ENCODE results near the gene NDRG2. TPM values are rescaled to one million over a fixed set of nuclear protein-coding genes. Genes with fewer than 3 reads are reported as not detected.
"Not testable (repeated sequence)": the region's sequence is repeated elsewhere in the genome, so short reads cannot be mapped to it uniquely, and the experiment has no call there.

Gene NDRG2
- total and polyA plus RNA-seq, 7 experiments from 2014 or later, result 5.9 to 39.9 (median 35.1) TPM

DNA sequence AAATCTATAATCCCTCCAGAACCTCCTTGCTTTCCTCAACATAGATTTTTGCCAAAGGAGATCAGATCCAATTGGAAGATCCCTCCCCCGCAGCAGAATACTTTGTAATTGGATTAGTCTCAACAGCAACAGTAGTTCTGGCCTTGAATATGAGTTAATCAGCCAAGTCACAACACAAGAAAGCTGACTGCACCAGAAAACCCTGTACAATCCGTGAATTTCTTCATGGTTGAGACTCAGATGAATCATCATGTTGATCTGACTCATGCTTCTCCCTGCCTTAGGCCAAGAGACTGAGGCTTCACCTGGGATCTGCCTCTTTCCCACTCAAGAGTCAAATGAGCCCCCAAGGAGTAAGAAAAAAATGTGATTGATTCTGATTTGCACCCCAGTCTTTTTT is 38.0 kb downstream of the NDRG2 start:
- Mint-ChIP-seq H3K36me3 (peaks cover under 1 to 2% (median under 1%) of the 10 kb centered on the region in 5 donors), H3K27ac (no peak overlapping the region), H3K4me1 (peaks cover 0 to 32% (median 24%) of the 10 kb centered on the region in 7 donors), H3K4me3 (peak overlapping the region in 1 of 10 donors; percentile 40), H3K27me3 (peaks cover 0 to 14% (median 4%) of the 10 kb centered on the region in 5 donors), H3K9me3 (peaks cover 0 to under 1% (median 0%) of the 10 kb centered on the region in 11 donors)
- Histone ChIP-seq H3K4me1 (ENCODE audit: control insufficient read depth in 2 of 2, insufficient read depth in 2 of 2, low read length in 2 of 2) (peaks cover 12 to 16% of the 10 kb centered on the region in 2 donors), H3K9me3 (ENCODE audit: control insufficient read depth in 2 of 3, low read length in 3 of 3) (no peaks in the 10 kb centered on the region), H3K4me3 (ENCODE audit: low read length) (no peak overlapping the region), H3K27ac (ENCODE audit: low read depth, low read length) (no peak overlapping the region), H3K36me3 (ENCODE audit: control insufficient read depth in 2 of 3, insufficient read depth in 3 of 3, low read length in 3 of 3) (peaks cover 0 to 5% (median 0%) of the 10 kb centered on the region in 3 experiments), H3K27me3 (ENCODE audit: control insufficient read depth in 2 of 2, insufficient read depth in 2 of 2, low read length in 2 of 2) (no peaks in the 10 kb centered on the region)
- ATAC-seq, result no peak
- ChIA-PET POLR2A (no interaction called here), CTCF (no interaction called here)
- DNase-seq, result no peak
- intact Hi-C loops (cut with micrococcal nuclease), result loop anchor here in 1 of 2 donors (5.0 kb wide), 1 partner anchor 305 kb away; the partner anchor contains the start of gene RNASE4

- H3K27ac ChIP-seq (ENCODE audit: low read depth, low read length); H3K27me3 ChIP-seq (ENCODE audit: control insufficient read depth in 2 of 2, insufficient read depth in 2 of 2, low read length in 2 of 2); DNase-seq; H3K9me3 Mint-ChIP-seq; ATAC-seq; H3K4me3 ChIP-seq (ENCODE audit: low read length); H3K36me3 Mint-ChIP-seq; H3K4me1 ChIP-seq (ENCODE audit: control insufficient read depth in 2 of 2, insufficient read depth in 2 of 2, low read length in 2 of 2); H3K9me3 ChIP-seq (ENCODE audit: control insufficient read depth in 2 of 3, low read length in 3 of 3); H3K36me3 ChIP-seq (ENCODE audit: control insufficient read depth in 2 of 3, insufficient read depth in 3 of 3, low read length in 3 of 3): not testable (repeated sequence)
- Mint-ChIP-seq H3K4me1 (peaks cover 0 to 22% (median 17%) of the 10 kb centered on the region in 7 donors), H3K4me3 (peak overlapping the region in 1 of 10 donors; percentile 22), H3K27ac (peak overlapping the region in 1 of 9 donors; percentile 41), H3K27me3 (peaks cover 0 to 14% (median 6%) of the 10 kb centered on the region in 5 donors)
- intact Hi-C loops (cut with micrococcal nuclease), result loop anchor here in 1 of 2 donors (5.0 kb wide), 1 partner anchor 303 kb away; the partner anchor contains the start of gene RNASE4
- POLR2A ChIA-PET, result interaction anchor here (0.6 to 0.9 kb wide), 3 partner anchors 13 to 472 kb away, joined by 3 to 7 read pairs (median 6); no protein-coding TSS in a partner anchor
- CTCF ChIA-PET, result interaction anchor here (0.7 to 1.4 kb wide), 2 partner anchors 15 to 288 kb away, joined by 4 read pairs; no protein-coding TSS in a partner anchor
These were observed 39.2 kb downstream of the NDRG2 start for GRCh38 chr14:20985650-20986049.

DNA sequence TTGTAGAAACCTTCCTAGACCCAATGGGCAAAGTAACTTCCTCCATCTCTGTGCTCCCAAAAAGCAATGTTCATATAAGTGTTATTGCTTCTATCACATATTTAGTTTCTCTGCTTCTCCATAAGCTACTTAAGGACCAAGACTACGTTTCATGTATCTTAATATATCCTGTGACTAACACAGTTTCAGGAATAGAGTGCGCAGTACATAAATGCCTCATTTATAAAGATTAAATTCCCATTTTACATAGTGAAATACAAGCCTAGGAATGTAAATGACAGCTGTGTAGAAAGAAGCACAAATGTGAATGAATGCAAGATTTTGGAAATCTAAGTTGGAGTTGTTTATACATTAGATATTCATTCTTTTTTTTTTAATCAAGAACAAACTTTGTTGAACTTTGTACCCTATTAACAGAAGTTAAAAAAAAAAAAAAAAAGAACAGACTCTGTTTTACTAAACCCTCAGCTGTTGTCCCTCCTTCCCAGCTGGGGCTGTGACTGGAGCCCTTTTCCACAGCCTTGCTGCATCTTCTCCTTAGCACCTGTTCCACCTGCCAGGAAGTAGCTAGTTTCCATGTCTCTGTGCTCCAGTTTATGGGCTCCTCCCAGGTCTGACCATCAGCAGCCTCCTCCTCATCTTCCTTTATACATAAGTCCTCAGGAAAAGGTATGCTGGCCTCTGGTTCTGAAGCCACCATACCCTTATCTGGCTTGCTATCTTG is 42.1 kb downstream of the NDRG2 start:
- no peak overlapping the region for H3K27ac Mint-ChIP-seq
- POLR2A ChIA-PET, result interaction anchor here (0.6 to 0.7 kb wide), 2 partner anchors 12 to 31 kb away, joined by 3 read pairs; no protein-coding TSS in a partner anchor

GRCh38 chr14:20980906-20981305 is 44.0 kb downstream of the NDRG2 start:
- POLR2A ChIA-PET, result no interaction called here
- Histone ChIP-seq H3K9me3 (ENCODE audit: control insufficient read depth in 2 of 3, low read length in 3 of 3) (no peaks in the 10 kb centered on the region), H3K27me3 (ENCODE audit: control insufficient read depth in 2 of 2, insufficient read depth in 2 of 2, low read length in 2 of 2) (no peaks in the 10 kb centered on the region), H3K4me1 (ENCODE audit: control insufficient read depth in 2 of 2, insufficient read depth in 2 of 2, low read length in 2 of 2) (no peaks in the 10 kb centered on the region), H3K36me3 (ENCODE audit: control insufficient read depth in 2 of 3, insufficient read depth in 3 of 3, low read length in 3 of 3) (no peaks in the 10 kb centered on the region), H3K27ac (ENCODE audit: low read depth, low read length) (no peak overlapping the region), H3K4me3 (ENCODE audit: low read length) (no peak overlapping the region)
- Mint-ChIP-seq H3K4me3 (no peak overlapping the region), H3K27ac (no peak overlapping the region), H3K27me3 (peaks cover 6 to 27% (median 20%) of the 10 kb centered on the region in 5 donors), H3K9me3 (no peaks in the 10 kb centered on the region), H3K4me1 (peaks cover 0 to 4% (median 0%) of the 10 kb centered on the region in 7 donors), H3K36me3 (no peaks in the 10 kb centered on the region)
- ATAC-seq, result no peak
- CTCF ChIA-PET, result interaction anchor here (0.6 to 3.7 kb wide), 3 partner anchors 8 to 34 kb away, joined by 3 to 18 read pairs (median 5); no protein-coding TSS in a partner anchor
- intact Hi-C loops (cut with micrococcal nuclease), result no loop called here
- no peak for DNase-seq

More for the DNA sequence above, 42.1 kb downstream of the NDRG2 start:
- peaks cover 6 to 27% (median 20%) of the 10 kb centered on the region in 5 donors for H3K27me3 Mint-ChIP-seq
- H3K27me3 ChIP-seq (ENCODE audit: control insufficient read depth in 2 of 2, insufficient read depth in 2 of 2, low read length in 2 of 2), result no peaks in the 10 kb centered on the region
- CTCF ChIA-PET, result no interaction called here
- H3K4me3 ChIP-seq (ENCODE audit: low read length), result no peak overlapping the region
- H3K36me3 ChIP-seq (ENCODE audit: control insufficient read depth in 2 of 3, insufficient read depth in 3 of 3, low read length in 3 of 3), result no peaks in the 10 kb centered on the region
- H3K4me3 Mint-ChIP-seq, result no peak overlapping the region
- peaks cover 0 to 5% (median 0%) of the 10 kb centered on the region in 7 donors for H3K4me1 Mint-ChIP-seq
- no peaks in the 10 kb centered on the region for H3K9me3 Mint-ChIP-seq
- no peaks in the 10 kb centered on the region for H3K9me3 ChIP-seq (ENCODE audit: control insufficient read depth in 2 of 3, low read length in 3 of 3)
- ATAC-seq (no peak), DNase-seq (no peak)
- no peak overlapping the region for H3K27ac ChIP-seq (ENCODE audit: low read depth, low read length)
- no peaks in the 10 kb centered on the region for H3K36me3 Mint-ChIP-seq
- intact Hi-C loops (cut with micrococcal nuclease), result no loop called here
- H3K4me1 ChIP-seq (ENCODE audit: control insufficient read depth in 2 of 2, insufficient read depth in 2 of 2, low read length in 2 of 2), result no peaks in the 10 kb centered on the region

- ChIA-PET CTCF (interaction anchor here (3.7 kb wide), 1 partner anchor 7 kb away, joined by 18 read pairs; no protein-coding TSS in a partner anchor), POLR2A (no interaction called here)
- no peak overlapping the region for H3K27ac Mint-ChIP-seq
- H3K4me1 Mint-ChIP-seq, result no peaks in the 10 kb centered on the region
- intact Hi-C loops (cut with micrococcal nuclease), result loop anchor here in 1 of 2 donors (10.0 kb wide), 1 partner anchor 354 kb away; no protein-coding TSS in a partner anchor
- no peaks in the 10 kb centered on the region for H3K9me3 ChIP-seq (ENCODE audit: control insufficient read depth in 2 of 3, low read length in 3 of 3)
- no peak overlapping the region for H3K4me3 ChIP-seq (ENCODE audit: low read length)
- peaks cover 6 to 25% (median 20%) of the 10 kb centered on the region in 5 donors for H3K27me3 Mint-ChIP-seq
- no peak for ATAC-seq
- H3K27me3 ChIP-seq (ENCODE audit: control insufficient read depth in 2 of 2, insufficient read depth in 2 of 2, low read length in 2 of 2), result no peaks in the 10 kb centered on the region
- no peaks in the 10 kb centered on the region for H3K9me3 Mint-ChIP-seq
- no peaks in the 10 kb centered on the region for H3K36me3 ChIP-seq (ENCODE audit: control insufficient read depth in 2 of 3, insufficient read depth in 3 of 3, low read length in 3 of 3)
- no peaks in the 10 kb centered on the region for H3K4me1 ChIP-seq (ENCODE audit: control insufficient read depth in 2 of 2, insufficient read depth in 2 of 2, low read length in 2 of 2)
- DNase-seq, result no peak
- no peak overlapping the region for H3K27ac ChIP-seq (ENCODE audit: low read depth, low read length)
- no peaks in the 10 kb centered on the region for H3K36me3 Mint-ChIP-seq
- no peak overlapping the region for H3K4me3 Mint-ChIP-seq
These were observed 46.2 kb downstream of the NDRG2 start for GRCh38 chr14:20978687-20979086.

GRCh38 chr14:20976291-20976690 is 48.6 kb downstream of the NDRG2 start:
- H3K9me3 Mint-ChIP-seq, result no peaks in the 10 kb centered on the region
- Histone ChIP-seq H3K36me3 (ENCODE audit: control insufficient read depth in 2 of 3, insufficient read depth in 3 of 3, low read length in 3 of 3) (no peaks in the 10 kb centered on the region), H3K4me3 (ENCODE audit: low read length) (no peak overlapping the region), H3K4me1 (ENCODE audit: control insufficient read depth in 2 of 2, insufficient read depth in 2 of 2, low read length in 2 of 2) (no peaks in the 10 kb centered on the region), H3K9me3 (ENCODE audit: control insufficient read depth in 2 of 3, low read length in 3 of 3) (no peaks in the 10 kb centered on the region), H3K27ac (ENCODE audit: low read depth, low read length) (no peak overlapping the region), H3K27me3 (ENCODE audit: control insufficient read depth in 2 of 2, insufficient read depth in 2 of 2, low read length in 2 of 2) (no peaks in the 10 kb centered on the region)
- H3K27me3 Mint-ChIP-seq, result peaks cover 6 to 35% (median 19%) of the 10 kb centered on the region in 5 donors
- no peaks in the 10 kb centered on the region for H3K36me3 Mint-ChIP-seq
- no peak overlapping the region for H3K4me3 Mint-ChIP-seq
- DNase-seq, result no peak
- POLR2A ChIA-PET, result no interaction called here
- peaks cover 0 to 5% (median 4%) of the 10 kb centered on the region in 7 donors for H3K4me1 Mint-ChIP-seq
- H3K27ac Mint-ChIP-seq, result no peak overlapping the region
- CTCF ChIA-PET, result no interaction called here
- no peak for ATAC-seq
- intact Hi-C loops (cut with micrococcal nuclease), result loop anchor here in 1 of 2 donors (10.0 kb wide), 1 partner anchor 351 kb away; no protein-coding TSS in a partner anchor
